Heart left ventricle (tissue), 13 donors: ENCODE measurements around the gene RABEP1.

Experiments
- CTCF ChIP-seq, 12 donors: fragments of 200-600 bp; sonication (generic) in 4 of 12; IDR thresholded peaks; one replicate each; pipeline versions ENCODE4 v1.5.0 to v1.8.0; 2018 to 2022; ENCODE audit warnings: antibody characterized with exemption in 12 of 12, mild to moderate bottlenecking in 5 of 12
- POLR2A ChIP-seq, 2 donors: fragments of 450-650 bp; IDR thresholded peaks; one replicate each; pipeline ENCODE4 v1.6.1; 2017; ENCODE audit warnings: antibody characterized with exemption in 2 of 2, mild to moderate bottlenecking in 2 of 2, moderate library complexity in 2 of 2
- donor health status: ischemic (EF 13 %, LVEDD 7.1; RV severe dilation, severe dysfunction).
- donor health status: DM: no; HTN: yes; CAD: no.
- donor health status: DM: no; HTN: no; CAD: no.
- donor health status: ischemic (EF 25% LVEDD 6.9; RV normal size, moderate dysfunction).
- donor health status: ischemic (EF 25% LVEDD 5.7; RV mildly dilated, moderate dysfunction).
- donor health status: ischemic (EF 35%, LVEDD 5.7; RV mildly dilated, moderate dysfunction).
- donor health status: nonischemic (EF 11% LVEDD 7.7; RV severe dilation, severe dysfunction).
- donor health status: DM: yes; HTN: yes; CAD: no.
- donor health status: PGD.
- donor health status: ischemic (EF 29% LVEDD 5.4; RV normal size, mild dysfunction).
- donor health status: nonischemic (EF 23%, LVEDD 6.1; RV moderate dilation, normal function).

DNA sequence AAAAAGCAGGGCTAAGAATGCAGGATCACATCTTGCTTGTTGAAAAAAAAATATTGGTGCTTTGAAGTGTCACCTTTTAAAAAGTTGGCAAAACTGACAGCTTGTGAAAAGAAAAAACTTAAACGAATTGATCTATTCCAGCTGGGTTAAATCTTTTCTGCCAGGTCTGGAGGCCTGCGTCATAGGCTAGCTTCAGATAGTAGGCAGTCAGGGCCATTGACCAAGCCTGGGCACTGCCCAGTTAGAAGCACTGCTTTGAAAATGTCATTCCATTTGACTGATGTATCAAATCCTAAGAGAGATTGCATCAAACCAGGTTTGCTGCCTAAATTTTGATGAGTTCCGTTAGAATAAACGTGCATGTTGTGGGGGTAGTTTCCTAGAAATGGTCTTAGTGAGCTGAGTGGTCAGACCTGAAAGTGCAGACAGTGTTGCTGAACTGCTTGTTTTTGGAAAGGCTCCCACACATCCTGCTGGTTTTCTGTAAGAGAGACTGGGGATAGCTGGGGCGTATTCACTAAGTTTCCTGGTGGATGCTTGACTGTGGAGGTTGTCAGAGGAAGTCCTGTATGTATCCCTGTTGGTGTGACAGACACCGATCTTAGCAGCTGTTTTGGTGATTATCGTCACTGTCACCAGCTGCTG lies 98.5 kb downstream of the RABEP1 start:
- TF ChIP-seq CTCF (IDR thresholded peaks at IDR 0.05) = no peak
- no peak for TF ChIP-seq POLR2A (IDR thresholded peaks at IDR 0.05)
